GM19397 (cell line): ENCODE data around the gene TNFRSF21.

Experiments
- ATAC-seq: cut with Tn5 transposase; IDR thresholded peaks from one replicate; pipeline ENCODE4 v1.9.1; 2021; ENCODE audit warnings: mild to moderate bottlenecking, moderate library complexity; ENCODE audit not compliant: unreplicated experiment

The TNFRSF21 gene

GRCh38 chr6:47254051-47254450 is 55.7 kb downstream of the TNFRSF21 start:
- ATAC-seq, result no peak

DNA sequence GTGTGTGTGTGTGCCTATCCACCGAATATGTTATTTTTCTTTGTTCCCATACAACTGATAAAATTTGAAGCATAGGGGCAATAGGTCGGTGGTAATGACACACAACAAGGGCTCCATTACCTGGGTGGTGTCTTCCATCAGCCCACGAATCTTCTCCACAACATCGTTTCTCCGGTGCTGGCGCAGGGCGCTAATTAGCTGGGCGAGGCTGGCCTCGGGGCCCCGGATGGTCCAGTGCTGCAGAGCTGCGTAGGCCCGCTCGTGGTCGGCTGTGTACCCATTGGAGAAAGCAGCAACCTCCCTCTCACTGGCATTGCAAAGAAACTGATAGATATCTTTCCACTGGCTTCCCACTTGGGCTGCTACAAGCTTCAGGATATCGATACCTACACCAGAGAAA is 56.6 kb downstream of the TNFRSF21 start:
- no peak for ATAC-seq

GRCh38 chr6:47252633-47253032 is 57.1 kb downstream of the TNFRSF21 start:
- no peak for ATAC-seq

GRCh38 chr6:47251396-47251795 is 58.3 kb downstream of the TNFRSF21 start:
- ATAC-seq, result no peak

DNA sequence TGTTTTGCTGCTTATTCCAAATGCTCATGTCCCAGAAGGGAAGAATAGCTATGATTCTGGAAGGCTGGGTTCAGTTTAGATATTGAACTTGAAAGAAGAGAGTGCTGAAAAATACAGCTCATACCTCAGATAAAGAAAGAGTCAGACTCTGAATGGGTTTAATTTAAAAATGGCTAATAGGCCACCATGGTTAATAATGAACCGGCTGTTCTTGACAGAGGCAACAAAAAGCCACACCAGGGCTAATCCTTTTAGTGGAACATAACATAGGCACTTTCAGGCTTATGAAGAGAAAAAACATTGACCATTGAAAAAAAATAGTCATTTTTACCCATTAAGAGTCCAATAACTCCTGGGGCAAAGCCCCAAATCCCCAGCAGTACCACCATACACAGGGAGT is 59.4 kb downstream of the TNFRSF21 start:
- no peak for ATAC-seq

DNA sequence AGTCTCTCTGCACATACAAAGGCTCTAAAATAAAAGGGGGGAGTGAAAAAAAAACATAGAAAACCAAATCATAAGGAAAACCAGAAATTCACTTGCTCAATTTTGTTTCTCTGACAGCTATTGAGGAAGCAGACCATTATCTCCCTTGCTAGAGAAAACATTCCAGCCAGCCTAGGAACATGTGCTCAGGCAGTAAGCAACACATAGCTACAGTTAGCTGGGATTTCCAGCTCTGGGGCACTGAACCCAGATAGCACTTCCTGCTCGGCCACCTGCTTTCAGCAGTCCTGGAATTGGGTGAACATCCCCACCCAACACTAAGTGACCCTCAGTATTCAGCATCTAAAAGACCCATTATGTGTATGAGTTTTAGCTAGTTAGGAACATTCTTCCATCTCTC is 61.3 kb downstream of the TNFRSF21 start:
- ATAC-seq, result no peak

DNA sequence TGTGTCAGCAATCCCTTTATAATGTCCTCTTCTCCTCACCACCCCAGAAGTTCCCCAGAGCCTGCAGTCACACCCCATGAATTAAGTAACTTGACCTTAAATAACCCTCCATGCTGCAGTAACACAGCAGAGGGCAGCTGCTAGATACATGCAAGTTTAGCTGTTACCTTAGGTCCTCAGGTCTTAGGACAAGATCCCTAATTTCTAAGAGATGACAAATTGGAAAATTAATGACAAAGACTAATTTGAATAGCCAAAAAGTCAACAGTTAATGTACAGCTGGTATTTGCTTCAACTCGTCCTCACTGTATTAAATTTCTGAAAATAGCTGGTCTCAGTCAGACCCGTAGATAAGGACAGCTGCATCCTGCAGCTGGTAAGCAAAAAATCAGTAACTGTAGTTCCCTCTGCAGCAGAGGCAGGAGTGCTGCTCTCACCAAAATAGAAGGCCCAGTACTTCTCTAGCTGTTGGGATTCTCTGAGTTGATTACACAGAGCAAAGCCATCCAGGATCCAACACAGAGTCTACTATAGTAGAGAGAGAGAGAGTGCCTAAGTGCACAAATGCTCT is 62.4 kb downstream of the TNFRSF21 start:
- ATAC-seq, result peak; percentile 53

DNA sequence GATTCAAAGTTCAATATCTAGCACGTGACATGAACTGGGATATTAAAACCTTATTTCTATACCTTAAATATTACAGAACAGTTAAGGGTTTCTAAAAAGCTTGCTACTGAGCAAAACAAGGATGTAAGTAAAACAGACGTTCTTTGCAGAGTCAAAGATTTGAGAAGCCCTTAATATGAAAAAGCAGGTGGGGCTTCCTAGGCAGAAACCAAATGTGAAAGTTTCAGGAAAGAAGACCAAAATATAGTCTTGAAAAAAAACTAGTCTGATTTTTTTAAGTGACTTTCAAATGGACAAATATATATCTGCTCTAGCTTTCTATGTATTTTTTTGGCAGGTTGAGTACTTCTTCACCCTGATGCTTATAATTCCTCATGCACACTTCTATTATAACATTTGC is 63.2 kb downstream of the TNFRSF21 start:
- no peak for ATAC-seq

GRCh38 chr6:47245745-47246371 is 63.8 kb downstream of the TNFRSF21 start:
- no peak for ATAC-seq

DNA sequence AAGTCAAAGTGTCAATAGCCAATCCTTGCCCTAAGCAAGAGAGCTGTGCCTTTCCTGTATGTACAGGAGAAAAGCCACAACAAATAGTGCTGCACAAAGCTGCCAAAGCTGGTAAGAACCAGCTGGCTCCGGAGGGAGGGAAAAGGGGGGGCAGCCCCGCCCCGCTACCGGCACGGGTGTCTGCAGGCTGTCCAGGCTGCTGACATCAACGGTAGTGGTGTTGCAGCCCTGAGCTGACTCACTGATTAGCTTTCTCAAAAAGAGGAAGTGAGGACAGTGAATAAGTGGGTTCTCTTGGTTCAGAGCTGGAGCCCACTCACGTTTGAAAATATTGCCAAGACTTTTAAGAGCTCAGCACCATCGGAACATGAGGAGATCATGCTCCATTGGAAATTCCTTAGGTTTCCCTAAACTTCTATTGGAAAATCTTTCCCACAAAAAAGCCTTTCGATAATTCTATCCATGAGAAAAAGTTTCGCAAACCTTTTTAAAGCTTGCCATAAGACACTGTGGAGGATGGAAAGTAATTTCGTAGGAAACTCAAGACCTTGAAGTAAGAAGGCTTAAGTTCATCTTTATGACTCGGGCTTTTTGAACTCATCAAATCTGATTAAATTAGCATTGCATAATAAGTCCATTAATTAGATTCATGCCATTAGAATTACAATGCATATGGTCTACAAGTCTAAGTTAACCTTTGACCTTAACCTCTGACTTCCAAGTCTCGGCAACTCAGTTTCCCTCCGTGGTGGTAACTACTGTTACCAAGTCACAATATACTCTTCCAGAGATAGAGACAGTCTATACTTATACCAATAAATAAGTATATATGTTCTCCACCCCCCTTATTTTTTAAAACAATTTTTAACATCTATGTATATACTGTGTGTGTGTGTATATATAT is 67.0 kb downstream of the TNFRSF21 start:
- peak; percentile 91 for ATAC-seq

- no peak for ATAC-seq
These were observed 67.8 kb downstream of the TNFRSF21 start for GRCh38 chr6:47241742-47242482.

GRCh38 chr6:47240277-47240890 is 69.3 kb downstream of the TNFRSF21 start:
- no peak for ATAC-seq

DNA sequence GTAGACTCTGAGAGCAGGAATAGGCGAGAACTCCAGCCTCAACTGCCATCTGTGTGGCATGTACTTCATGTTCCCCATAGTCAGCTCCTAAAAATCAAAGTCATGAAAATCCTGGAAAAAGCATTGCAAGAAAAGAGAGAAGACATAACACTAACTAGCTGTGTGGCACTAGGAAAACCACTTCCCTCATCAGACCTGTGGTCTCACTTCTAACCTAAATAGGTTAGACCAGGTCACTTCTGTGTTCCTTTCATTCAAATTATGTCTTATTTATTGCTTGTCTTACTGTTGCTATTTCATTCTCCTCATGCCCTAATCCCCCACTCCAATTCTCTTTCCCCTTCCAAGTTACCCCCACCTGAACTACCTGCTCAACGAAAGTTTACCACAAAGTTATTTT is 70.2 kb downstream of the TNFRSF21 start:
- no peak for ATAC-seq

GRCh38 chr6:47238456-47238995 is 71.2 kb downstream of the TNFRSF21 start:
- no peak for ATAC-seq

- no peak for ATAC-seq
These were observed 72.5 kb downstream of the TNFRSF21 start for GRCh38 chr6:47237196-47237595.

GRCh38 chr6:47235964-47236760 is 73.5 kb downstream of the TNFRSF21 start:
- peak; percentile 82 for ATAC-seq

- ATAC-seq, result no peak
These were observed 74.3 kb downstream of the TNFRSF21 start for GRCh38 chr6:47235421-47235820.

GRCh38 chr6:47234266-47234933 is 75.3 kb downstream of the TNFRSF21 start:
- ATAC-seq, result no peak

DNA sequence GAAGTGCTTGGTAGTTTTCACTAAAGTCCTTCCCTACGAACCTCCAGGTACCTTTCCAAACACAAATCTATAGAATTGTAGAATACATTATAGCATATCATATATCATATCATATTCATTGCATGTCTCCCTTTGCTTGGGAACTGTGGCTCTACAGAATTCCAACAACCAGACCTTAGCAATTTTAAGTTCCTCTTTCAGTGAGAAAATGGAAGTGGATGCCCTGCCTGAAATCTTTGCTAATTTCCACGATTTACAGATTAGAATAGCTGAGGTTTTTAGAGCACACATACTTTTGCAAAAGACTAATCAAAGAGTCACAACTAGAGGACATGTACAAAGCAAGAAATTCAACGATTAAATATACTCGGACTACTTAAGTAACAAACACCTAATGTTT is 78.6 kb downstream of the TNFRSF21 start:
- ATAC-seq, result no peak
